ENCODE measurements around the gene STX8. TPM values are rescaled to one million over a fixed set of nuclear protein-coding genes. Genes with fewer than 3 reads are reported as not detected.

Gene STX8
- total RNA-seq, 1 donor from 2014 or later = 76.4 TPM

- intact Hi-C loops (cut with micrococcal nuclease) = no loop called here
Observed at GRCh38 chr17:9213303-9213640, 362.3 kb downstream of the STX8 start.

DNA sequence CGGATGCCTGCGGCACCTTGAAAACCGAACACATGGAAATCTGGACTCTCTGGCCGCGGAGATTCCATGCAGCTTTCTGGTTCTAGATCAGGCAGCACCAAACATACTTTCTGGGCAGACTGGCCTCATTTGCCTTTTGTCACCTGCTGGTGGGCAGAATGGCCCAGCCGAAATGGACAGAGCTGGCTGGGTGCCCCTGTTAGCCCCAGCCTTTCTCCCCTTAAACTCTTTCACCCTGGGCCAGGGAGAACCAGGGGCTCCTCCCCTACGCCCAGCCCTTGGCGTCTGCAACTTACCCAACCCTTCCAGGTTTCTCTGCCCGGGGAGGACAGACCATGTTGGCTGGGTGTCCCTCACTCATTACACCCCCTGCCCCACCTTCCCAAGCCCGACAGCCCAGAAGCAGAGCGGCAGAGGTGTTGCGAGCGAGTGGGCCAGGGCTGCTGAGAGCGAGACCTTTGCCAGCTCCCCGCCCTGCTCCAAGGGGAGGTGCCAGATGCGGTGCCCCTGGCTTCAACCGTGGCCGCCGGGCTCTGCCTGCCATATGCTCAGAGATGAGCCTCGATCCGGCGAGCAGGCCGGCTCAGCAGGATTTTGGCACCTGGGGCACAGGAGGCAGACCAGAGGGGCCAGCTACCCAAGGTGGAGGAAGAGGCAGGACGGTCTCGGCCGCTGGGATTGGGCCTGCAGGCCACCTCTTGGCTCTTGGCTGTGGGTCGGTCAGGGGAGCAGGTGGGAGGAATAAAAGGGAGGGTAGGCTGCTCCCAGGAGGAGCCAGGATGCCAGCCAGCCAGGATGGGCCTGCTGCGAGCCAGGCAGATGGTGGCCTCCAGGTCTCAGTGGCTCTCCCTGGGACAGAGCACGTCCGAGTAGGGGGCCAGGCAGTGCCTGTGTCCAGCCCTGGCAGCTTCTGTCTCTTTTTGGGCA, 363.0 kb downstream of the STX8 start:
- intact Hi-C loops (cut with micrococcal nuclease) = no loop called here

GRCh38 chr17:9211133-9211765, 364.4 kb downstream of the STX8 start:
- intact Hi-C loops (cut with micrococcal nuclease) = no loop called here

GRCh38 chr17:9209781-9210370, 365.7 kb downstream of the STX8 start:
- intact Hi-C loops (cut with micrococcal nuclease) = no loop called here

GRCh38 chr17:9209347-9209746, 366.3 kb downstream of the STX8 start:
- intact Hi-C loops (cut with micrococcal nuclease) = no loop called here

DNA sequence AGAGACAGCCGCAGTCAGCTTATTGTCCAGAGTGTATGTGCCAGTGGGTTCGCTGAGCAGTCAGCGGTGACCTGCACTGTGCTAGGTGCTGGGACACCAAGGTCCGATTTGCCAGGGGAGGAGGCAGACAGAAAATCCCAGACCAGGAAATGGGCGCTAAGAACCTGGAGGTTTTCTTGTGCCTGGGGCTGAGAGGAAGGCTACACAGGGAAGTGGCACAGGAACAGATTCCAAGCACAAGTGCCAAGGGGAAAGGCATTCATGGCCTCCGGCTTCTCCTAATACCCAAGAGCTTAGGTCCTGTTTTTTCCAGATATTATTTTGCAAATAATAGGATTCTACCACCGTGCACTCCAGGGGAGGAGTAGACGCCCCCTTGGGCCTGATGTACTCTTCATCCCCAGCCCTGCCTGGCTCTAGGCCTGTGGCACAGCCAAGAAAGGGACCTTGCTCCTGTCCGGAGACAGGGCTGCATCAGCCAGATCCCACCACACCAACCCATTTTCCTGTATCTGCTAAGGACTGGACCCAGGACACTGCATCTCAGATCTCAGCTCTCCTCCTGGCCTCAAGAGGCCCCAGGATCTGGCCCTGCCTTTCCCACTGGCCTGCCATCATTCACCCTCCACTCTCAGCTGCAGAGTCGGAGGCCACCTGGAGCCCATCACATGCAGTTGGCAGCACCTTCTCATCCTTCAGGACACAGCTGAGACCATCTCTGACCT, 367.1 kb downstream of the STX8 start:
- intact Hi-C loops (cut with micrococcal nuclease) = no loop called here

- intact Hi-C loops (cut with micrococcal nuclease) = no loop called here
Observed at GRCh38 chr17:9206741-9207332, 368.8 kb downstream of the STX8 start.

DNA sequence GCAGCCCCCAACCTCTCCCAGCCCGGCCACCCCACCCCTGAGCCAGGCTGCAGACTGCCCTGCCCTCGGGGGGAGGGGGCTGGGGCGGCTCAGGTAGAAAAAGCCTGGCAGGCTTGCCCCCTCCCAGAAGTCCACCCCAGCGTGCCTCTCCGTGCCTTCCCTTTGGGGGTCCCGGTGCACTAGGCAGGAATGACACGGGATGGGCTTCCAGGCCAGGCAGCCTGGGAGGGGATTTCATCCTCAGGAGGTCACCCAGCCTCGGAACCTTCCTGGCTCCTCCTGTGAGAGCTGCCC, 369.3 kb downstream of the STX8 start:
- intact Hi-C loops (cut with micrococcal nuclease) = no loop called here

- intact Hi-C loops (cut with micrococcal nuclease) = no loop called here
Observed at GRCh38 chr17:9205520-9206409, 369.9 kb downstream of the STX8 start.

DNA sequence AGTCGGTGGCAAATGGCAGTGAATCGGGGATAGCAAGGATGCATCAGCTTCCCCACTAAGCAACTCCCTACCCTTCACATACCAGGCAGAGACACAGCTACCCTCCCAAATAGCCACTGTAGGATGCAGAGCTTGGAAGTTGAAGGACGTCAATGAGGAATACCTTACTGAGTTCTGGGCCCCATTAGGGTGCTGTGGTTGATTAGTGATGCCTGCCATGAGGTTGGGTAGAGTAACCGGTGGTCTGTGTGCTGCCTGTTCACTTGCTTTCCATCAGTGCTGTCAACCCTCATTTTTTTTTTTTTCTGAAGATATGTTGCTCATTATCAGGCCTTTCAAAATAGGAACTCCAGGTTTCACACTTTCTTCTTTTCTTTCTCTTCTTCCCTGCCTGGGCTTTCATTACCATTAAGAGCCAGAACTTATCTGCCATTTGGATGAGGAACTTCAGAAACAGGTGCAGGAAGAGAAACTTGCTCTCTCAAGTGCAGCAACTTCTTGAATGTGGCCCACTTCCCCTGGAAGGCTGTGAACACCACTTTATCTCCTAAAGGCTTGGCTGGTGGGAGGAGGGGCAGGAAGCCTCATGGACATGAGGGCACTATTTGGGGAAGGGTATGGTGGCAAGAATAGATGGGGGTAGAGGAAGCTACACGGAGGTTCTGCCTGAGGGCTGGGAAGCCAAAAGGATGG, 370.8 kb downstream of the STX8 start:
- intact Hi-C loops (cut with micrococcal nuclease) = no loop called here

GRCh38 chr17:9203771-9204425, 371.7 kb downstream of the STX8 start:
- intact Hi-C loops (cut with micrococcal nuclease) = no loop called here

DNA sequence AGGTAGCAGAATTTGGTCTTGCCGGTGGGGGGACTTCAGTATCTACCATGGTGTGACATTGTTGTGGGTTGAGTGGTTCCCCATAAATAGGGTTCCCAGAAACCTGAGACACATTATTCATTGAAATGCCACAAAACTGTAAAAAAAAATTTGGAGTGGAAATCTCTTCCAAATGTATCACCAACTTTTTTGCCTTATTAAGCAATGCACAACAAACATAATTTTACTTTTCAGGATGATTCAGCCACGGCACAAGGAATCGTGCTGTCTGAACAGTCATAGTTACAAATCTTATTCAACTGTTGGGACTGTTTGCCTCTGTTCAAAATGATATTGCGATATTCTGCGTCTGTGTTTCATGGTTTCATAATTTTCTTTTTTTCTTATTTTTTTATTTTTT, 373.1 kb downstream of the STX8 start:
- intact Hi-C loops (cut with micrococcal nuclease) = no loop called here

DNA sequence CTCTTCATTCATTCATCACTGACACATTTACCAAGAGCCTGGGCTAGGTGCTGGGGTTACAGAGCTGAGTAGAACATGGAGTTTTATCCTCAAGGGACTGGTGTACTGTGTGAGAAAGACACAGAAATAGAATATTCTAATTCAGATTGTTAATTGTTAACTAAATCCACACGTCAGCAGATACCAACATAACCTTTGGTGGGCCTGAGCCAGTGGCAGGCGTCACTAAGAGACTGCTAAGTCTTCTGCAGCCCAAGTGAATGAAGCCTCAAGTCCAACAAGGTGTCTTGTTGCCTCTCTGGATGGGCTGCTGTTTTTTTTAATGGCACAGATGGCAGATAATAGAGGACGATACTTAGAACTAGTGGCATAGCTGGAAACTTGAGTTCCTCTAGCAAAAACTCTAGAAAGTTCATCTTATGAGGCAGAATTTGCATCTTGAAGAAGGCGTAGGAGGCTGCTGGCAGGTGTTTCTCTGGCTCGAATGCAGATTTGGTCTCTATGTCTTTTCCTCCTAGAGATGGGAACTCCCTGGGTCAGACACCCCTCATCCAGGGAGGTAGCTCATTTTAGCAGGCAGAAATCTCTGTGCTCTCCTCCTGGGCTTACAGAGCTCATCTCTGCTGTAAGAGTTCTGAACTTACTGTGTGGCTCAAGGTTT, 374.8 kb downstream of the STX8 start:
- intact Hi-C loops (cut with micrococcal nuclease) = no loop called here

Other genes with a start within 250 kb of the STX8 start
- gene CFAP52, start 822 bp upstream of the STX8 start, total RNA-seq = not detected in 2 replicates
- gene USP43, start 69.7 kb upstream of the STX8 start, total RNA-seq = 0.12 and 0.17 TPM in 2 replicates
- gene DHRS7C, start 215.8 kb upstream of the STX8 start, total RNA-seq = not detected in 2 replicates
- gene GSG1L2, start 246.3 kb upstream of the STX8 start, total RNA-seq = not detected in 2 replicates